Stimulated activated CD4-positive, alpha-beta T cell treated with anti-CD3 and anti-CD28 coated beads, Interleukin-12 subunit alpha, Interleukin-12 subunit beta, amount 100 ng/mL, for 48 hours (primary cell): ENCODE results near the gene C1QTNF12.

Experiments used
- DNase-seq, 3 donors: peaks; one replicate each; pipeline ENCODE4 v3.0.0-alpha.2; 2020; ENCODE audit warnings: low read depth in 2 of 3, low spot score in 1 of 3

The C1QTNF12 gene

GRCh38 chr1:1246577-1247340 is at the start of gene C1QTNF12:
Gene C1QTNF12, minus strand, starts transcription at chr1:1246722. Its CDS starts 32 bp downstream, at chr1:1246690.
- DNase-seq = no peak

GRCh38 chr1:1295154-1295923 is 48.8 kb upstream of the C1QTNF12 start:
- no peak for DNase-seq

DNA sequence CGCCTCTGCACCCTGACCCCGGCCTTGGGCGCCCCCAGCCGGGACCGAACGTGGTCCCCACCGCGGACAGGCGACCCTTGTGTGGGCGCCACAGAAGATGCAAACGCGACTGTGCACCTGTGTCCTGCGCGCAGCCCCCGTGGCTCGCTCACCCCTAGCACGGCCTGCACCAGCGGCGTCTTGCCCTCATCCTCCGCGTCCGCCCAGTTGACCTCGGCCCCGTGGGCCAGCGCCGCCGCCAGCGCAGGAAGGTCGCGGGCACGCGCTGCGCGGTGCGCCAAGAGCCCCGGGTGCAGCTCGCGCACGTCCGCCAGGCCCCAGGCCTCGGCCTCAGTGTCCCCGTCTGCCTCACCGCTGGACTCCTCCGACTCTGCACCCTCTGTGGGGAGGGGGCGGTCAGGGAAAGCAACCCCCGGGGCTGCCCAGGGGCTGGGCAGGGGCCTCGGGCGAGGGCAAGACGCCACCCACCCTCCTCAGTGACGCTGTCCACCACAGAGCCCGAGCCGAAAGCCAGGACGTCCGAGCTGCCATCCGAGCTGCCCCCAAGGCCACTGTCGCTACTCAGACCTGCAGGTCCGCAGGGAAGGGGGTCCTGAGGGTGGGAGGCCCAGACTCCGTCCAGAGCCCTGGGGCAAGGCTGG is 47.8 kb upstream of the C1QTNF12 start:
- DNase-seq = no peak

DNA sequence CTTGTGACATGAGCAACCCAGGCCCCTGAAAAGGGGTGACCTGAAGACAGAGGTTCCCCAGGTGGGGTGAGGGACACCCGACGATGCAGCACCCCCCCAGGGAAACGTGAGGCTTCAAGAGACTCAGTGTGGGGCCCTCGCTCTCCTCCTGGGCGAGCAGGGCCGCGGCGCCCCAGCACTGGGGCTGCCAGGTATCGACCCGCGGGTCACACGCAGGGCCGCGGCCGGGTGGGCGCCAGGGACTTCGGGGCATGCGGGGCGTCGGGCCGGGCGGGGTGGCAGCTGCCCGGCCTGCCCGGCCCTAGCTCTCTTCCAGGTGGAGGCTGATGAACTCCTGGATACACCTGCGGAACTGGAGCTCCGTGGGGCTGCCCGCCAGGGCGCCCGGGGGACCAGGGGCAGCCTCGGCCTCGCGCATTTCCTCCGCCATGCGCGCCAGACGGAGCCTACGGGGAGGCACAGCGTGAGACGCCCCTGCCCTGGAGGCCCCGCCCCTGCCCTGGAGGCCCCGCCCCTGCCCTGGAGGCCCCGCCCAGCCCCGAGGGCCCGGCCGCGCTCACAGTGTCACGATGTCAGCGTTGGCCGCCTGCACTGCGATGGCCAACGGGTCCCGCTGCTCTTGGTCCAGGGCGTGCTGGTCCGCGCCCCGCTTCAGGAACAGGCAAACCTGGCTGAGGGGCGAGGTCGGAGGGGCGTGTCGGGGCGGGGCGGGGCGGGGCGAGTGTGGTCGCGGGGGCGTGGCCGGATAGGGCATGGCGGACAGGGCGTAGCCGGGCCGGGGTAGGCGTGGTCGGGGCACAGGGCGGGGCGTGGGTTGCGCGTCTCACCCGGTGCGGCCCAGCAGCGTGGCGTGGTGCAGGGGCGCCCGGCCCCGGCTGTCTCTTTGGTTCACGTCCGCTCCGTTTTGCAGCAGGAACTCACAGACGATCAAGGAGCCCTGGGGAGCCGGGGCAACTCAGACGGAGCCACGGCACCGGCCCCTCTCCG is 47.0 kb upstream of the C1QTNF12 start:
- no peak for DNase-seq

DNA sequence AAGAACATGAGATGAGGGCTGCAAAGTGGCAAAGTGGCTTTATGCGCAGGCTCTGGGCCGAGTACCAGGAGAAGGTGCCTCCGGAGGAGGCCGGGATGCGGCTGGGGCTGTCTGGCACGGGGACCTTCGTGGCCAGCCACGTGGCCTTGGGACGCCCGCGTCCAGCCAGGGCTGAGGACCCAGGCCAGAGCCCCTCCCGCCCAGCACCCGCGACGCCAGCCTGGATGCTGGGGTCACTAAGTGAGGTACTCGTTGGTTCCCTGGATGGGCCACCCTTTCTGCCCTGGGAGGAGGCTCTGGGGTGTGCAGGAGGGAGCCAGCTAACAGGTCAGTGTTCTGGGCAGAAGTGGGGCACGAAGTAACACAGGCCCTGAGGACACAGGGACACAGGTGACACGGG is 46.3 kb upstream of the C1QTNF12 start:
- DNase-seq = no peak

GRCh38 chr1:1292442-1292779 is 45.9 kb upstream of the C1QTNF12 start:
- no peak for DNase-seq

DNA sequence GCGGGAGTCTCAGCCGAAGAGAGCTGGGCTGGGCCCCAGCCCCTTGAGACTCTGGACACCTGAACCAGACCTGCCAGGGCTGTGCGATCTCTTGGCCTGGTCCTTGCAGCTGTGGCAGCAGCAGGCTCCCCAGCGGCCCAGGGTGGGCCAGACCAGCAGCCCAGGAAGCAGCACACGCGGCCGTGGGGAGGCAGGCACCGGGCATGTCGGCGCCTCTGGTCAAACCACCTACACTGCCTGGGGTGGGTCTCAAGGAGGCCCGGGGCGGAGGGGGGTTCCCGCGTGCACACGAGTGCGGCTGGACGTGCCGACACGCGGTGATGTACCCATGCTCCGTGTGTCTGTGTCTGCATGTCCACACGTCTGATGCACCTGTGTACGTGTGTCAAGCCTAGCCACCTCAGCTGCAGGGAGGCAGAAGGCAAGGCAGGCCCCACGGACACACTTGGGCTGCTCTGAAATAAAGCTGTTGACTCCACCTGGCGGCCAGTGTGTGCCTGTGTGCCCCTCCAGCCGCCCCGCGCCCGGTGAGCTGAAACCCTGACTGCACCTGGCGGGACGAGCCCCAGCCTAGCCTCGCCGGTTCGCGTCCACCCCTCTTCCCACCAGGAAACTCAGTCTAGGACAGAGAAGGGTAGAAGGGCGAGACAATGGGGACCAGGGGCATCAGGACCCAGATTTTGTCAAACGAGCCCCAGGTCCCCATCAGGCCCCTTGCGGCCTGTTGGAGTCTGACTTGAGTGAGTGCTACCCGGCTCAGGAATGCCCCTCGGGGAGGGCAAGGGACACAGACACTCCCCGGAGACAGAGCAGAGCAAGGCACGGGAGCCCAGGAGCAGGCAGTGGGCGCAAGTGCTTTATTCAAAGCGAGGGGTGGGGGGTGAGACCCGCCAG is 45.3 kb upstream of the C1QTNF12 start:
- peak in 1 of 3 donors; percentile 40 for DNase-seq

GRCh38 chr1:1291023-1291528 is 44.6 kb upstream of the C1QTNF12 start:
- DNase-seq = no peak

- peak in 2 of 3 donors; percentile 38 to 59 for DNase-seq
Observed at GRCh38 chr1:1290238-1290731, 43.8 kb upstream of the C1QTNF12 start.

- DNase-seq = no peak
Observed at GRCh38 chr1:1287288-1288110, 41.0 kb upstream of the C1QTNF12 start.

DNA sequence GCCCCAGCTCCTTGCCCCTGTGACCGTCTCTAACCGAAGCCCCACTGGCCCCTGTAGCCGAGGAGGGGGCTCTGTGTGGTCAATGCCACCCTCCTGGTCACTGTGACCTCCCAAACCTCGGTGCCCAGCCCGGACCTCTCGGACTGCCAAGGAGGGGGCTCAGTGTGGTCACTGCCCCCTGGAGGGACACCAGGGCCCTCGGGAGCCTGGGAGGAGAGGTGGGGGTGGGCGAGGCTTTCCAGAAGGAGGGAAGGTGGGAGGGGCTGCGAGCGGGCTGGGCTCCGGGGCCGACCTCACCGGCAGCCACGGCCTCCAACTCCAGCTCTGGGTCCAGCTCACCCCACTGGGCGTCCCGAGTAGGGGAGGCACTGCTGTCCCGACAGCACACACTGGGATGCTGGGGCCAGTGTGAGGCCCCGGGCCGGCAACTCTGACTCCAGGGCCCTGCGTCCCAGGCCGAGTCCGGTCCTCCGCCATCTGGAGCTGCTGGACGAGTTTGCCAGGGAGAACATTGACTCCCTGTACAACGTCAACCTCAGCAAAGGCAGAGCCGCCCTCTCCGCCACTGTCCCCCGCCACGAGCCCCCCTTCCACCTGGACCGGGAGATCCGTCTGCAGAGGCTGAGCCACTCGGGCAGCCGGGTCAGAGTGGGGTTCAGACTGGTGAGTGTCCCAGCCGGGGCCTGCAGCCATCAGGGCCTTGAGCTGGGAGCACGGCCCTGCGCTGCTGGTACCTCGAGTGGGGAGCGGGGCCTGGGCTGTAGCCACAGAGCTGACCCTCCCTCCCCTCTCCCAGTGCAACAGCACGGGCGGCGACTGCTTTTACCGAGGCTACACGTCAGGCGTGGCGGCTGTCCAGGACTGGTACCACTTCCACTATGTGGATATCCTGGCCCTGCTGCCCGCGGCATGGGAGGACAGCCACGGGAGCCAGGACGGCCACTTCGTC is 40.1 kb upstream of the C1QTNF12 start:
- DNase-seq = no peak

DNA sequence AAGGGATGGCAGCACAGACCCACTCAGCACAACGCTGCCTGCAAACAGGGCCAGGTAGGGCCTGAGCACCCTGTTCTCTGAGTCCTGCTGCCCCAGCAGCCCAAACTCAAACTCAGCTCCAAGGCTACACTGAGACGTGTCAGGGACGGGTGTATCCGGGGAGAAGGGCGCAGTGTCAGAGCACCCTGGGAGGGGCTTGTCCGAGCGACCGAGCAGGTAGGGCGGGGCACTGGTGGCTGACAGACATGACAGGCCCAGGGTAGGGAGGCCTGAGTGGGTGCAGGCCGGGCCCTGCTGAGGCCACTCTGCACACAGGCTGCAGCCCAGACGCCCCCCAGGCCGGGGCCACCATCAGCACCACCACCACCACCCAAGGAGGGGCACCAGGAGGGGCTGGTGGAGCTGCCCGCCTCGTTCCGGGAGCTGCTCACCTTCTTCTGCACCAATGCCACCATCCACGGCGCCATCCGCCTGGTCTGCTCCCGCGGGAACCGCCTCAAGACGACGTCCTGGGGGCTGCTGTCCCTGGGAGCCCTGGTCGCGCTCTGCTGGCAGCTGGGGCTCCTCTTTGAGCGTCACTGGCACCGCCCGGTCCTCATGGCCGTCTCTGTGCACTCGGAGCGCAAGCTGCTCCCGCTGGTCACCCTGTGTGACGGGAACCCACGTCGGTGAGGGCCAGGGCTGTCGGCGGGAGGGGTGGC is 39.2 kb upstream of the C1QTNF12 start:
- no peak for DNase-seq

DNA sequence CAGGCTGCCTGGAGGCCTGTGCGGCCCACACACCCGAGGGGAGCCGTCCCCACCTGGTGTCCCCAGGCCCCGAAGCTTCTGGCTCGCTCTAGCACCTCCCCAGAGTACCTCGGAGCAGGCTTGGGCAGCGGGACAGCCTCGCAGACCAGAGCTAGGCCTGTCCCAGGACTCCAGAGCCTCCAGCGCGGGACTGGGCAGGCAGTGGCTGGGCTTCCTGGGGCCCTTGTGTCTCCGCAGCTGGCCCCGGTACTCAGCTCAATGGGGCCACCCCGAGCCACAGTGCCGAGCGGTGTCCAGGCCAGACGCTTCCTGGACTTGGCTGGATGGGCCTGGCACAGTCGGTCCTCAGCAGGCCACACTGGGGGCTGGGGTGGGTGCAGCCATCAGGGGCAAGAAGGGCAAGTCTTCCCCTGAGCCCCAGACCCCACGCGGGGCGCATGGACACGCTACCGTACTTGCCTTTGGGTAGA is 38.6 kb upstream of the C1QTNF12 start:
- no peak for DNase-seq

GRCh38 chr1:1284221-1285101 is 37.9 kb upstream of the C1QTNF12 start:
- no peak for DNase-seq

DNA sequence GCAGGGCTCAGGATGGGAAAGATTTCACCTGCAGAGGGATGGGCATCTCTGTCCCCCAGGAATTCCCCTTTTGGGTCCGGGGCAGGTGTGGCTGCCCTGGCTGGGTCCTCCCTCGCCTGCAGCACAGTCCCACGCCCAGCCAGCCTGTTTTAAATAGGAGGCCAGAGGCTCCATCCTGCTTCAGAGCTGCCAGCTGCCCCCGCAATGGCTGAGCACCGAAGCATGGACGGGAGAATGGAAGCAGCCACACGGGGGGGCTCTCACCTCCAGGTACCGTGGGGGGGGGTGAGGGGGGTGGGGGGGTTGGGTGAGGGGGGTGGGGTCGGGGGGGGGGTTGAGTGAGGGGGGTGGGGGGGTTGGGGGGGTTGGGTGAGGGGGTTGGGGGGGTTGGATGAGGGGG is 37.3 kb upstream of the C1QTNF12 start:
- no peak for DNase-seq

- no peak for DNase-seq
Observed at GRCh38 chr1:1282998-1283397, 36.5 kb upstream of the C1QTNF12 start.
